HL-60 (cell line): Measurements from ENCODE around the gene SCGB2B2.

ENCODE experiments used
- POLR2AphosphoS5 ChIP-seq: IDR thresholded peaks from 2 replicates; pipeline ENCODE4 v1.6.1; 2012; ENCODE audit warnings: low read depth
- TF ChIP-seq, protein P1 (sequence below): IDR thresholded peaks from one replicate; pipeline ENCODE4 v1.5.1; 2011; ENCODE audit warnings: low read length, control low read depth, inconsistent platforms; ENCODE audit not compliant: insufficient read depth

DNA sequence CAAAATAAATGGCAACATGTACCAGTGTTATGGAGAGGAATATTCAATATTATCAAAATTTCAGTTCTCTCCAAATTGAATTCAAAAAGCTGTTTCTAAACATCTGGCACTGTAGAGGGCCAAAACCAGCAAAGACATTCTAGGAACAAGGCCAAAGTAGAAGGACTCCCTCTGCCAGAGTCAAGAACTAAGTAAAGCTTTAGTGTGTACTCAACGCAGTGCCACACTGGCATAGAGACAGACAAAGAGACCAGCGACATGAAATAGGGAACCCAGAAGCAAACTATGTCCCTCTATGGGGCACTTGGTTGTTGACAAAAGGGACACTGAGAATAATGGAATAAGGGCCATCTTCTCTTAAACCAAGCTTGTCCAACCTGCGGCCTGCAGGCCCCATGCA, 15.6 kb downstream of the SCGB2B2 start:
- TF ChIP-seq, protein P1, sequence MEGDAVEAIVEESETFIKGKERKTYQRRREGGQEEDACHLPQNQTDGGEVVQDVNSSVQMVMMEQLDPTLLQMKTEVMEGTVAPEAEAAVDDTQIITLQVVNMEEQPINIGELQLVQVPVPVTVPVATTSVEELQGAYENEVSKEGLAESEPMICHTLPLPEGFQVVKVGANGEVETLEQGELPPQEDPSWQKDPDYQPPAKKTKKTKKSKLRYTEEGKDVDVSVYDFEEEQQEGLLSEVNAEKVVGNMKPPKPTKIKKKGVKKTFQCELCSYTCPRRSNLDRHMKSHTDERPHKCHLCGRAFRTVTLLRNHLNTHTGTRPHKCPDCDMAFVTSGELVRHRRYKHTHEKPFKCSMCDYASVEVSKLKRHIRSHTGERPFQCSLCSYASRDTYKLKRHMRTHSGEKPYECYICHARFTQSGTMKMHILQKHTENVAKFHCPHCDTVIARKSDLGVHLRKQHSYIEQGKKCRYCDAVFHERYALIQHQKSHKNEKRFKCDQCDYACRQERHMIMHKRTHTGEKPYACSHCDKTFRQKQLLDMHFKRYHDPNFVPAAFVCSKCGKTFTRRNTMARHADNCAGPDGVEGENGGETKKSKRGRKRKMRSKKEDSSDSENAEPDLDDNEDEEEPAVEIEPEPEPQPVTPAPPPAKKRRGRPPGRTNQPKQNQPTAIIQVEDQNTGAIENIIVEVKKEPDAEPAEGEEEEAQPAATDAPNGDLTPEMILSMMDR: no peak
- no peak for TF ChIP-seq POLR2AphosphoS5
